Measurements from ENCODE around the gene FTO. TPM values are rescaled to one million over a fixed set of nuclear protein-coding genes. Genes with fewer than 3 reads are reported as not detected.

FTO gene
- total RNA-seq, 2 experiments from 2014 or later: 46.3 to 47.2 TPM

DNA sequence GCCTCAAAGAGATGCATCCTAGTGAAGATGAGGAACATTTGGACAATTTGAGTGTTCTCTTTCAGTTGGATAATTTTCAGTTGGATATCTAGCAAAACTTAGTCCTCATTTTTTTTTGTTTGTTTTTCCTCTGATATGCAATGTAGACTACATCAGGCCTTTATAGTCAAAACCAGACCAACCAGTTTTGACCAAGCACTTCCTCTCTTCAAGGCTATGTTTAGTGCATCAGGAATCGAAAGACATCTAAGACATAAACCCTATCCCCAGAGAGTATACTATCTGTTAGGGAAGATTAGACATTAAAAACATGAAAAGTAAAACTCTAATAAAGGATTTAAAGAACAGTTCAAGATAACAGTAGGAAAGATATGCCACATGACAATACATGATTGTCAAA lies 326.5 kb downstream of the FTO start:
- Mint-ChIP-seq H3K27me3 (no peaks in the 10 kb centered on the region), H3K9me3 (peaks cover 1% of the 10 kb centered on the region), H3K27ac (no peak overlapping the region), H3K4me1 (no peaks in the 10 kb centered on the region), H3K36me3 (peaks cover 8% of the 10 kb centered on the region), H3K4me3 (no peak overlapping the region)
- POLR2A ChIA-PET: no interaction called here
- ATAC-seq (ENCODE audit: low read depth): no peak
- DNase-seq: no peak

DNA sequence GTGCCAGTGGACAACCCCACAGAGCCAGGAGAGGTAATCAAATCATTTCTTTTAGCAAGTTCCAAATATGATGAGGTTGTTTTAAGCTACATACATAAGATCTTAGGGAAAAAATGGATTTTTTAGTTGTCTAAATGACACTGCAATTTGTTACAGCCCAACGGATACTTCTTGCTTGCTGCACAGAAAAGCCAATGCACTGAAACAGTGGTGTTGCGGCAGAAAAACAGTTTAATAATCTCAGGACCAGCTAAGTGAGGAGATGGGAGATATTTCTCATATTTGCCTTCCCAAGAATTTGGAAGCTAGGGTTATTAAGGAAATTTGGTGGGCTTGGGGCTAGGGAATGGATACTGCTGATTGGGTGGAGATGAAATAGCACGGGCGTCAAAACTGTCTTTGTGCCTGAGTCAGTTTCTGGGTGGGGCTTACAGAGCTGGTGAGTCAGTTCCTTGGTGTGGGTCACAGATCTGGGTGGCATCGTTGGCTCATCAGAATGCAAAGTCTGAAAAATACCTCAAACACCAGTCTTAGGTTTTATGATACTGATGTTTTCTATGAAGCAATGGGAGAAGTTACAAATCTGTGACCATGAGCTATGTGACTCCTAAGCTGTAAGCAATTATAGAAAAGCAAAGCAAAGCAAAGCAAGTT lies 327.3 kb downstream of the FTO start:
- DNase-seq (no peak), ATAC-seq (ENCODE audit: low read depth) (no peak)
- Mint-ChIP-seq H3K9me3 (peaks cover 1% of the 10 kb centered on the region), H3K27me3 (no peaks in the 10 kb centered on the region), H3K4me1 (no peaks in the 10 kb centered on the region), H3K36me3 (peaks cover 8% of the 10 kb centered on the region), H3K27ac (no peak overlapping the region), H3K4me3 (no peak overlapping the region)
- POLR2A ChIA-PET: no interaction called here

DNA sequence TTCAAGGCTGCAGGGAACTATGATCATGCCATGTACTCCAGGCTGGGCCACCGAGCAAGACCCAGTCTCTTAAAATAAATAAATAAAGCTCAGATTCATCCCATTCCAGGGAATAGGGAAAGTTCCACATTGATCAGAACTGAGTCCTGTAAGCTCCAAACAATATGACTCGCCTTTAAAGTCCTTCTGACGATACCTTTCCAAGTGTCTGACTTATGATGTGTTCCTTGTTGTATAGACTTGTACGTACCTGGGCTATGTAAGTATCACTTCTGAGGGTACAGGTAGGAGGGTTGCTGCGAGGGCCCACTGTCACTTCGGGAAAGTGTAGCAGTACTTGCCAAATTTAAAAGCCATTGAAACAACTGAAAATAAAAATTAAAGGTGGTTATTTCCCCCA lies 329.8 kb downstream of the FTO start:
- ATAC-seq (ENCODE audit: low read depth): no peak
- Mint-ChIP-seq H3K27ac (no peak overlapping the region), H3K9me3 (peaks cover 3% of the 10 kb centered on the region), H3K36me3 (peaks cover 3% of the 10 kb centered on the region), H3K27me3 (no peaks in the 10 kb centered on the region), H3K4me1 (no peaks in the 10 kb centered on the region), H3K4me3 (no peak overlapping the region)
- POLR2A ChIA-PET: no interaction called here
- no peak for DNase-seq

GRCh38 chr16:54034684-54035083 lies 330.7 kb downstream of the FTO start:
- no peaks in the 10 kb centered on the region for H3K4me1 Mint-ChIP-seq
- DNase-seq (no peak), ATAC-seq (ENCODE audit: low read depth) (no peak)
- peaks cover 3% of the 10 kb centered on the region for H3K36me3 Mint-ChIP-seq
- peaks cover 2% of the 10 kb centered on the region for H3K9me3 Mint-ChIP-seq
- POLR2A ChIA-PET: no interaction called here
- no peaks in the 10 kb centered on the region for H3K27me3 Mint-ChIP-seq
- no peak overlapping the region for H3K4me3 Mint-ChIP-seq
- H3K27ac Mint-ChIP-seq: no peak overlapping the region

GRCh38 chr16:54040480-54040879 lies 336.5 kb downstream of the FTO start:
- POLR2A ChIA-PET: no interaction called here
- H3K27ac Mint-ChIP-seq: no peak overlapping the region

DNA sequence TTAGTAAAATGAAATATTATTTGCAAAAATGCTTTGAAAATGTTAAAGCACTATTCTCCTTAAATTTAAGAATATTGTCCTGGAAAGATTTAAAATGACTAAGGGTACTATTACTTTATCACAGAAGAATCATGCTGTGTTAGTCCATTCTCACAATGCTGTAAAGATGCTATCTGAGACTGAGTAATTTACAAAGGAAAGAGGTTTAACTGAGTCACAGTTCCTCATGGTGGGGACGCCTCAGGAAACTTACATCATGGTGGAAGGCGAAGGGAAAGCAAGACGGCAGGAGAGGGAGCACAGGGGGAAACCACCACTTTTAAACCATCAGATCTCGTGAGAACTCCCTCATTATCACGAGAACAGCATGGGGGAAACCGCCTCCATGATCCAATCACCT lies 337.0 kb downstream of the FTO start:
- Mint-ChIP-seq H3K27ac (no peak overlapping the region), H3K4me3 (no peak overlapping the region), H3K27me3 (no peaks in the 10 kb centered on the region), H3K9me3 (peaks cover 10% of the 10 kb centered on the region), H3K4me1 (no peaks in the 10 kb centered on the region), H3K36me3 (peaks cover 7% of the 10 kb centered on the region)
- DNase-seq (no peak), ATAC-seq (ENCODE audit: low read depth) (no peak)
- POLR2A ChIA-PET: no interaction called here

More at GRCh38 chr16:54040480-54040879, 336.5 kb downstream of the FTO start:
- Mint-ChIP-seq H3K36me3 (peaks cover 7% of the 10 kb centered on the region), H3K27me3 (no peaks in the 10 kb centered on the region), H3K4me3 (no peak overlapping the region), H3K9me3 (peaks cover 10% of the 10 kb centered on the region), H3K4me1 (no peaks in the 10 kb centered on the region)
- no peak for DNase-seq
- ATAC-seq (ENCODE audit: low read depth): no peak

DNA sequence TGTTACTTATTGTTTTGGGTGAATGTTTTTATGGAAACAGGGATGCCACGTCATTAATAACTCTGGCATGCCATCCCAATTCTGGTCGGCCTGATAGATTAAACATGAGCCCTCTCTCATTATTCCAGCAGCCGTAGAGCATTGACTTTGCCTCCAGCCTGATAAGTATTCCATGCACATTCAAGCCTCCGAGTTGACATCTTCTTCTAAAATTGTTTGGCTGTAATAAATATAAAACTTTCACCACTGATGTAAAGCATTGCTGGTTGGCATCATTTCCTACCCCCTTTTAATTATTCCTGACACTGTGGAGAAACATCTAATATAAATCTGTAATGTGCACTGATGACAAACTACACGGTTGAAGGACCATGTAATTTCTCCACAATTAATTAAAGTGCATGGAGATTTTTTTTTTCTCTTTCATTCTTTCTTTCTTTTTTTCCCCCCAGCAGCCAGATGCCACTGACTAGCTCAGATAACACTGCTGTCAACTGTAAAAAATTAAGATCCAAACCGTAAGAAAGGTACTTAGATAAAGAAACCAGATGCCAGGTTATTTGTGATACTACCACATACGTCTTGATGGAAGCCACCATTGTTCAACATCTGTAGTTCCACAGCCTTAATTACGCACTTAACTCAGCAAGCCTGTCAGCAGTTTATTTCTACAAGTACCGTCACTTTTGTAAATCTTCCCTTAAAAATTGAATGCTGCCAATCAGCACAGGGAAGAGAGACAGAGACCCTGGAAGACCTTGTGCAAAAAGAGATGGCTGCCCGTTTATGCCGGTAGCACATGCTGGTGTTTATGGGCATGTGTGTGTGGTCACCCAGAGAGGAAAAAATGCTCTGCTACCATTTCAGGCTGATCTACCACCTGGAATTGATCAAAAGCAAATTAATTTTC lies 344.9 kb downstream of the FTO start:
- ATAC-seq (ENCODE audit: low read depth): no peak
- Mint-ChIP-seq H3K36me3 (no peaks in the 10 kb centered on the region), H3K27me3 (no peaks in the 10 kb centered on the region), H3K4me3 (no peak overlapping the region), H3K27ac (no peak overlapping the region), H3K4me1 (no peaks in the 10 kb centered on the region), H3K9me3 (no peaks in the 10 kb centered on the region)
- POLR2A ChIA-PET: no interaction called here
- no peak for DNase-seq

- Mint-ChIP-seq H3K4me1 (no peaks in the 10 kb centered on the region), H3K9me3 (no peaks in the 10 kb centered on the region), H3K27me3 (no peaks in the 10 kb centered on the region), H3K36me3 (no peaks in the 10 kb centered on the region), H3K4me3 (no peak overlapping the region), H3K27ac (no peak overlapping the region)
- DNase-seq (no peak), ATAC-seq (ENCODE audit: low read depth) (no peak)
- POLR2A ChIA-PET: no interaction called here
Observed at GRCh38 chr16:54049591-54050458, 345.9 kb downstream of the FTO start.

GRCh38 chr16:54050459-54051210 lies 346.7 kb downstream of the FTO start:
- DNase-seq: no peak
- no peaks in the 10 kb centered on the region for H3K27me3 Mint-ChIP-seq
- POLR2A ChIA-PET: no interaction called here
- H3K27ac Mint-ChIP-seq: no peak overlapping the region
- no peak for ATAC-seq (ENCODE audit: low read depth)
- no peaks in the 10 kb centered on the region for H3K36me3 Mint-ChIP-seq
- H3K4me1 Mint-ChIP-seq: no peaks in the 10 kb centered on the region
- H3K9me3 Mint-ChIP-seq: no peaks in the 10 kb centered on the region
- no peak overlapping the region for H3K4me3 Mint-ChIP-seq

- Mint-ChIP-seq H3K4me1 (no peaks in the 10 kb centered on the region), H3K36me3 (no peaks in the 10 kb centered on the region), H3K27me3 (no peaks in the 10 kb centered on the region), H3K4me3 (no peak overlapping the region), H3K9me3 (no peaks in the 10 kb centered on the region), H3K27ac (no peak overlapping the region)
- DNase-seq: no peak
- ATAC-seq (ENCODE audit: low read depth): no peak
- POLR2A ChIA-PET: no interaction called here
Observed at GRCh38 chr16:54051821-54052220, 347.9 kb downstream of the FTO start.

DNA sequence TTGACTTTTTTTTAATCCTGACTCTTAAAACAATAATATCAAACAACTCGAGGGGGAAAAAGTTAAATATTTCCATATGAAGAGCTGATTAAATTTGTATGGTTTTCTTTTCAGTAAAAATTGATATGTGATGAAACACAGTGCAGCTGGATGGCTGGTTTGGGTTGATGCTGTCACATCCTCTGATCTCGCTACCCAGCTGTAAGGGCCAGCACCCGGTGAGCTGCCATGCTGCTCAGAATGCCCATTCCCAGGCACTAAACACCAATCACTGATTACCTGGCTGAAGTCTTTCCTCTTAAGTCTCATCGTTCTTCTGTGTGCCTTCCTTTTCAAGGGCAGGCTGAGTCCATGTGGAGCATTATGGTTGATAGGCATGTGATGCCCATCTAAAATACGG lies 348.3 kb downstream of the FTO start:
- Mint-ChIP-seq H3K9me3 (no peaks in the 10 kb centered on the region), H3K27ac (no peak overlapping the region), H3K27me3 (no peaks in the 10 kb centered on the region), H3K4me1 (no peaks in the 10 kb centered on the region), H3K4me3 (no peak overlapping the region), H3K36me3 (no peaks in the 10 kb centered on the region)
- POLR2A ChIA-PET: no interaction called here
- ATAC-seq (ENCODE audit: low read depth) (no peak), DNase-seq (no peak)

DNA sequence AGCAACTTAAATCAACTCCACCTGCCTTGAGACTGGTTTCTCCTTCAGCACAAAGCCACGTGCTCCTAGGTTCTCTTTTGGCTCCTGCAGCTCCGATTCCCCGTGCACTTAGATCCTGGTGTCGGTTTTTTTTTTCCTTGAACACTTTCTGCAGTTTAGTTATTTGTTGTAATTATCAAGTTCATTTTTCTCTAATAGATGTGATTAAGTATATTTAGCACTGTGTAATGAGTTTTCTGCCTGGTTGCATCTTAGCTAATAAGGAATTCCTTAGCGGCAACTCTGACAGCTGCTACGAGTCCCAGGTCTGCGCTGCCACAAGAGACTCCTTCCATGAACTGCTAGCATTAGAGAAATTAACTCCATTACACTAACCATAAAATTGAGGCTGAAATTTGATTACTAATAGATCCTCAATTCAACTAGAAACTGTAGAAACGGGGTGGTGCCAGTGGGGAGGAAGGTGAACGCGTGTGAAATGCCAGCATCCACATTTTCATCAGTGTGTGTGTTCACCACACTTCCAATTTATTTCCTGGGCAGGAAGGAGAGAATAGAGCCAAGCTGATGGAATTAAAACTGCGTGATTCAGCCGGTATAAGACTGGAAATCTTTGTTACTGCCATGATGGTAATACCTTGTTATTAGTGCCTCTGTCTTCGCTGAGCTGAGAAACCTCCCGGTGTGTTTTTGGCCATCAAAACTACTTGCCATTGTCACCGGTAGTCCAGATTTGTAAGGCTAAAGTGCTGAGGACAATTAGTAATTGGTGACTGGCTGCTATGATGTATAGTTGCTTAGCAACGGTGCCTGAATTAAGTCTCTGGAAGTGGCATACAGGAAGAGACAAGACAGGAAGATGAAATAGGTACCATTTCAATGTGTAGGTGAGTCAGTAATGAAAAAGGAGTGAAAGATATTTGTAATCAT lies 350.2 kb downstream of the FTO start:
- no peak overlapping the region for H3K27ac Mint-ChIP-seq

More for the DNA sequence above, 350.2 kb downstream of the FTO start:
- DNase-seq (no peak), ATAC-seq (ENCODE audit: low read depth) (no peak)
- Mint-ChIP-seq H3K27me3 (no peaks in the 10 kb centered on the region), H3K4me3 (no peak overlapping the region), H3K36me3 (peaks cover 1% of the 10 kb centered on the region), H3K9me3 (no peaks in the 10 kb centered on the region), H3K4me1 (no peaks in the 10 kb centered on the region)
- POLR2A ChIA-PET: no interaction called here

Data from activated naive CD8-positive, alpha-beta T cell treated with anti-CD3 and anti-CD28 coated beads, Interleukin-2, amount 10 ng/mL, durations not matched to agents 7 days and 5 days (primary cell).